Measurements from ENCODE around the gene ADAMTSL2.

DNA sequence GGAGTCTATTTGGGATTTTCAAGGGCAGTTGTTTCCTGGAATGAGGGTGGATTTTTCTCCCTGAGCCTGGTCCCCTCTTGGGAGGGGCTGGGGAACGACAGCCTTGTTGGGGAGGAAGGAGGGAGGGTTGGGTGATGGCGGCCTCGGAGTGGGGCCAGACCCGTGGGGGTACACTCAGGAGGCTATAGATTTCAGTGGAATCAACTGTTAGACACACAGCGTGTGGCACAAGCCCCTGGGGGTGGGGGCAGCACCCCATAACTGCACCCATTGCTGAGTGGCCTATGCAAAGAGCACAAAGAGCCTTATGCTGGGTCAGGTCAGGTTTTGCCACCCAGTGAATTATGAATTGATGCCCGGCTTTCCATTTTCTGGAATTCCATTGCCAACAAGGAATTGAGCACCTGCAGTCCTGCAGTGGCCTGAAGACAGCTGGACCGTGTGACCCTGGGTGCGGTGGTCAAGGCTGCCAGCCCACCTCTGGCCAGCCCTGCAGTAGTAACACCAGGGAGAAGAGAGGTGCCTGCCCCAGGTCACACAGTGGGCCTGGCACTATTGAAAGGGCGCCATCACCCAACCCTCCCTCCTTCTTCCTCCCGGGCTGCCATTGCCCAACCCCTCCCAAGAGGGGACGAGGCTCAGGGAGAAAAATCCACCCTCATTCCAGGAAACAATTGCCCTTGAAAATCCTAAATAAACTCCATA, 18.1 kb upstream of the ADAMTSL2 start:
- TF ChIP-seq, protein P1, sequence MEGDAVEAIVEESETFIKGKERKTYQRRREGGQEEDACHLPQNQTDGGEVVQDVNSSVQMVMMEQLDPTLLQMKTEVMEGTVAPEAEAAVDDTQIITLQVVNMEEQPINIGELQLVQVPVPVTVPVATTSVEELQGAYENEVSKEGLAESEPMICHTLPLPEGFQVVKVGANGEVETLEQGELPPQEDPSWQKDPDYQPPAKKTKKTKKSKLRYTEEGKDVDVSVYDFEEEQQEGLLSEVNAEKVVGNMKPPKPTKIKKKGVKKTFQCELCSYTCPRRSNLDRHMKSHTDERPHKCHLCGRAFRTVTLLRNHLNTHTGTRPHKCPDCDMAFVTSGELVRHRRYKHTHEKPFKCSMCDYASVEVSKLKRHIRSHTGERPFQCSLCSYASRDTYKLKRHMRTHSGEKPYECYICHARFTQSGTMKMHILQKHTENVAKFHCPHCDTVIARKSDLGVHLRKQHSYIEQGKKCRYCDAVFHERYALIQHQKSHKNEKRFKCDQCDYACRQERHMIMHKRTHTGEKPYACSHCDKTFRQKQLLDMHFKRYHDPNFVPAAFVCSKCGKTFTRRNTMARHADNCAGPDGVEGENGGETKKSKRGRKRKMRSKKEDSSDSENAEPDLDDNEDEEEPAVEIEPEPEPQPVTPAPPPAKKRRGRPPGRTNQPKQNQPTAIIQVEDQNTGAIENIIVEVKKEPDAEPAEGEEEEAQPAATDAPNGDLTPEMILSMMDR (optimal IDR thresholded peaks at IDR 0.05 in 1 of 3, IDR thresholded peaks at IDR 0.05 in 1 of 3, conservative IDR thresholded peaks at IDR 0.05 in 1 of 3; ENCODE audit: extremely low read depth in 1 of 3, insufficient read depth in 2 of 3, low read length in 3 of 3): no peak
- no peak for TF ChIP-seq EZH2 (IDR thresholded peaks at IDR 0.05; ENCODE audit: low read length)
